Measurements from ENCODE around the gene HNRNPF.

DNA sequence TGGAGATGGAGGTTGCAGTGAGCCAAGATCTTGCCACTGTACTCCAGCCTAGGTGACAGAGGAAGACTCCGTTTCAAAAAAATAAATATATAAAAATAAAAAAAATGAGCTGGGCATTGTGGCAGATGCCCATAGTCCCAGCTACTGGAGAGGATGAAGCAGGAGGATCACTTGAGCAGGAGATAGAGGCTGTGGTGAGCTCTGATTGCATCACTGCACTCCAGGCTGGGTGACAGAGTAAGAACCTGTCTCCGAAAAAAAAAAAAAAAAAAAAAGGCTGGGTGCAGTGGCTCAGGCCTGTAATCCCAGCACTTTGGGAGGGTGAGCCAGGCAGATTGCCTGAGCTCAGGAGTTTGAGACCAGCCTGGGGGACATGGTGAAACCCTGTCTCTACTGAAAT, 39.8 kb upstream of the HNRNPF start:
- TF ChIP-seq, protein P1, sequence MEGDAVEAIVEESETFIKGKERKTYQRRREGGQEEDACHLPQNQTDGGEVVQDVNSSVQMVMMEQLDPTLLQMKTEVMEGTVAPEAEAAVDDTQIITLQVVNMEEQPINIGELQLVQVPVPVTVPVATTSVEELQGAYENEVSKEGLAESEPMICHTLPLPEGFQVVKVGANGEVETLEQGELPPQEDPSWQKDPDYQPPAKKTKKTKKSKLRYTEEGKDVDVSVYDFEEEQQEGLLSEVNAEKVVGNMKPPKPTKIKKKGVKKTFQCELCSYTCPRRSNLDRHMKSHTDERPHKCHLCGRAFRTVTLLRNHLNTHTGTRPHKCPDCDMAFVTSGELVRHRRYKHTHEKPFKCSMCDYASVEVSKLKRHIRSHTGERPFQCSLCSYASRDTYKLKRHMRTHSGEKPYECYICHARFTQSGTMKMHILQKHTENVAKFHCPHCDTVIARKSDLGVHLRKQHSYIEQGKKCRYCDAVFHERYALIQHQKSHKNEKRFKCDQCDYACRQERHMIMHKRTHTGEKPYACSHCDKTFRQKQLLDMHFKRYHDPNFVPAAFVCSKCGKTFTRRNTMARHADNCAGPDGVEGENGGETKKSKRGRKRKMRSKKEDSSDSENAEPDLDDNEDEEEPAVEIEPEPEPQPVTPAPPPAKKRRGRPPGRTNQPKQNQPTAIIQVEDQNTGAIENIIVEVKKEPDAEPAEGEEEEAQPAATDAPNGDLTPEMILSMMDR (IDR thresholded peaks at IDR 0.05; ENCODE audit: low read depth, low read length): no peak
- TF ChIP-seq POLR2A (IDR thresholded peaks at IDR 0.05; ENCODE audit: extremely low read depth, insufficient read length): no peak
